SH-SY5Y (cell line): Measurements from ENCODE around the gene SNF8.

Source experiments
- GATA2 ChIP-seq: IDR thresholded peaks from 2 replicates; pipeline ENCODE4 v1.6.1; 2011; ENCODE audit warnings: mild to moderate bottlenecking, low read depth, low read length
- GATA3 ChIP-seq: IDR thresholded peaks from 2 replicates; pipeline ENCODE4 v1.6.1; 2011; ENCODE audit warnings: low read depth, mild to moderate bottlenecking, low read length, moderate library complexity

The SNF8 gene

DNA sequence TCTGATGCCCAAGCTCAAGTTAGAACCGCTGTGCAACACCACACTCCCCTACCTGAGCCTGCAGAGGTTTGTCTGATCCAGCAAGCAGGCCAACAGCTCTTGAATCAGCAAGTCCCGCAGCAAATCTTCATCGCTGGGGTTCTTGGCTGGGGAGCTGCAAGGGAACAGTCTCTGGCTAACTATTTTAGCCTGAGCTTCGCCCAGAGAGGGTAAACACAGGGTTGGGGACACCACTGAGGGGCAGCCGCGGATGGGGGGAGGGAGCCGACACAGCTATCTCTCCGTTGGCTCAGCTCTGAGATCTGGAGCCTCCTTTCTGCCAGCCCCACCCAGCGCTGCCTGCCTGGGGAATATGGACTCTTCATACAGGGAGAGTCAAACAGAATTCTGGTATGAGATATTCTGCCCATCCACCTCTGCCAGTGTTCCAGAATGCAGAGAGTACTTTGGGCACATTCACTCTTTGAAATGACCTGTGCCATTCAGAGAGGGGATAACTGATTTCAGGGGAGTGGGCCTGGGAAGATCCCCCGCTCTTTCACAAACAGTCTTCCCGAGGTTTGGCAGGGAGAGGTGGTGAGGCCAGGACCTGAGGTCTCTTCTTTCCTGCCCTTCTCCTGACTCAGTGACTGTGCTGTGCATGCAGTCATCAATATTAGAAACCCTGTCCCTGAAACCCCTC lies 16.3 kb upstream of the SNF8 start:
- no peak for TF ChIP-seq GATA2
- no peak for TF ChIP-seq GATA3

- TF ChIP-seq GATA3 (no peak), GATA2 (no peak)
These were observed 9.7 kb upstream of the SNF8 start for GRCh38 chr17:48954300-48954755.

DNA sequence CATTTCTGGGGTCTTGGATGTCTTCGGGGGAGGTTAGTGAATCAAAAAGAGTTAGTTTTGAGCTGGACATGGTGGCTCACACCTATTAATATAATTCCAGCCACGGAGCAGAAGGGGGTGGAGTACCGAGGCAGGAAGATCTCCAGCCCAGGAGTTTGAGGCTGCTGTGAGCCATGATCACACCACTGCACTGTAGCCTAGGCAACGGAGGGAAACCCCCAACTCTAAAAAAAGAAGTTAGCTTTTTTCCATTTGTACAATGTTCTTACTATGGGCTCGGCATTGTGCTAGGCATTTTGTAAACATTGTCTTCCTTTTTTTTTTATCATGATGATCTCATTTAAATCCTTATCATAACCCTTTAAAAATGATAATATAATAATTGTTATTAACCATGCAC lies 8.3 kb upstream of the SNF8 start:
- TF ChIP-seq GATA3 (no peak), GATA2 (no peak)

DNA sequence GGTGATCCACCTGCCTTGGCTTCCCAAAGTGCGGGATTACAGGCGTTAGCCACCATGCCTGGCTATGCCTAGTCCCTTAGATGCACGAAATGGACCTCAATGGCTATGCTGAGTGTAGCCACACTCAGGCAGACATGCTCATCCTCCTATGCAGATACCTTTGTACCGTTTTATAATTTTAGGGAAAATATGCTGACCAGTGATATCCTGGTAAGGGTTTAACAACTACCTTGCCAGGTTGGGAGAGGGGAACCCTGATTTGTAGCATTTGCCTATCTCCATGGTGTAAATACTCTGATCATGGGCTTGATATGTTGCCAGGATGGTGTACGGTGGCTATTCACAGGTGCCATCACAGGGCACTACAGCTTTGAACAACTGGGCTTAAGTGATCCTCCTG lies 6.9 kb upstream of the SNF8 start:
- TF ChIP-seq GATA2 (no peak), GATA3 (no peak)

DNA sequence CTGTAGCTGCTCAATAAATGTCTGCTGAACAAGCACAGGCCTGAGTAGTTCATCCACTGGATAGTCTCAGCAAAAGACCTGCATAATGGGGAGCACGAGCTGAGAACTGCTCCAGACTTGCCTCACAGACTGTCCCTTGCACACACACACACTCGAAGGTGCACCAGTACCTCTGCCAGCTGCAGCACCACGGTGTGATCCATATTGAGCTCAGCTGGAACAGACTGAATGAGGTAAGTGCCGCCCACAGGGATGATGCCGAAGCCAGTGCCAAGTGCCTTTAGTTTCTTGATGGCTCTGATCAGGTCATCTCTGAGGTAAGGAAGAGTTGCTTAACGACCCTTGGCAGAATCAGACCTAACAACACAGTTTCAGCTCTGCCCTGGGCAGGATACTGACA lies 11.6 kb downstream of the SNF8 start:
- no peak for TF ChIP-seq GATA3

- TF ChIP-seq GATA3, result no peak
- TF ChIP-seq GATA2, result no peak
These were observed 14.2 kb downstream of the SNF8 start for GRCh38 chr17:48930435-48930873.

DNA sequence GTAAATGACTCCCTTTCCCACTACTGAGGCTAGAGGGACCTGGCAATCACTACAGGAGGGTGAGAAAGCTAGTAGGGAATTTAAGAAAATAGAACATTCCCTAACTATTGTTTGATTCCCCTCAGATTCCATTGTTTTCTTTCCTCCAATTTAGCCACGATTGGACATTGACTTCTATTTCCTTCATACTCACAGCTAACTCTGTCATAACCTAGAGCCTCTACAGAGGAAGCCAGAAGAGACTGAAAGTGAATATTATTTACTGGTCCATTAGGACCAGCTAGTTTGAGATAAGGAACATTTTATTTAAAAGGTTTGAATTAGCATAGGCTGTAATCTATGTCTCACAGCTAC lies 14.9 kb downstream of the SNF8 start:
- TF ChIP-seq GATA3 (no peak), GATA2 (no peak)

GRCh38 chr17:48928876-48929811 lies 15.5 kb downstream of the SNF8 start:
- TF ChIP-seq GATA3, result no peak
- TF ChIP-seq GATA2, result no peak

- TF ChIP-seq GATA3, result no peak
These were observed 16.5 kb downstream of the SNF8 start for GRCh38 chr17:48927978-48928745.

DNA sequence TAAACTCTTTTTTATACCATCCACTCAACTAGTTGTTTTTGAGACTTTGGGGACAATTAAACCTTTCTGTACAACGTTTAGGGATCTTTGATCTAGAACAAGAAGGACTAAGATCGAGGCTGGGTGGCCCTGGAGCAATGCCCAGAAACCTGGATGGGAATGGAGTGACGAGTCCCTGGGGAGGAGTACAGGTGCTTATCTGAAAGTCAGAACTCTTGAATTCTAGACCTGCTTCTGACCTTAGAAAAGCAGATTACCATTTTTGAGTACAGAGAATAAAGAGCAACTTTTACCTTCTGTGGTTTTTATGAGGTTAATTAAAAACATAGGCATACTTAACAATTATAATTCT lies 18.7 kb downstream of the SNF8 start:
- TF ChIP-seq GATA3 (no peak), GATA2 (no peak)

GRCh38 chr17:48925251-48925990 lies 19.2 kb downstream of the SNF8 start:
- TF ChIP-seq GATA2 (no peak), GATA3 (no peak)

DNA sequence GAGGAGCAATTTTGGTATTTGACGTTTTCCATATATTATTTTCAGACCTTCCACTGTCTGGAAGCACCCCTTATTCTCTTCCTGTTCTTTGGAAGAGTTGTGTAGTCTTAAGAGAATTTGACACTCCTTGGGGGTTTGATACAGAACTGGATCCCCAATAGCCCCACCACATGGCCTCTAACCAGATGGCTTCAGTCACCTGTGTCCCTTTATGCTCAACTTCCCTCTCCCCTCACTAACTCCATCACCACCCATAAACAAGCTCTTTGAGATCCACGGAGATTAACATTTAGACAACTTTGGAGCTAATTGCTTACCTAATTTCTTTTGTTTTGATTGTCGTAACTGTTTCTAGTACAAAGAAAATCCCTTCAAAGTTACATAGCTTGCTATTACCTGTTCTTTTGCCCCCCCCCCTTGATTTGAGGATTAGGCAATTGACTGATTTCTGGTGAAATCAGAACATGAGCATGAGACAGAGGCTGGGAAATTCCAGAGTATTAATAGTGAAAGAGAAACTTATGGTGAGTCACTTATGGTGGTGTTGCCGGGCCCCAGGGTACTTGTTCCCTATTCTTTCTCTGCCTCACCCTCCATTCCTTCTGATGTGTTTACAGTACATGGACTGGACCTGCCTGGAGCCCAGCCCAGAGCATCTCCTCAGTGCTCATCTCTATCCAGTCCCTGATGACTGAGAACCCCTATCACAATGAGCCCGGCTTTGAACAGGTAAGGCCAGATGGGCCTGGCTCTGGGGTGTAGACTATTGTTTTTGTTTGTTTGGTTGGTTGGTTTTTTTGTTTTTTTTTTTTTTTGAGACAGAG lies 29.0 kb downstream of the SNF8 start:
- TF ChIP-seq GATA3 (no peak), GATA2 (no peak)

GRCh38 chr17:48912476-48912875 lies 32.2 kb downstream of the SNF8 start:
- no peak for TF ChIP-seq GATA3
- TF ChIP-seq GATA2, result no peak
